ENCODE results near the gene SLC27A5. TPM values are rescaled to one million over a fixed set of nuclear protein-coding genes. Genes with fewer than 3 reads are reported as not detected.
"Not testable (repeated sequence)": the region's sequence is repeated elsewhere in the genome, so short reads cannot be mapped to it uniquely, and the experiment has no call there.

SLC27A5 gene
- total RNA-seq, 1 experiment from 2014 or later: 8.4 TPM

- H3K27ac ChIP-seq: no peak overlapping the region
- H3K9me3 ChIP-seq (ENCODE audit: insufficient read depth, low read depth): no peaks in the 10 kb centered on the region
- intact Hi-C loops (cut with micrococcal nuclease; ENCODE audit: unreplicated experiment): no loop called here
- H4K20me1 ChIP-seq (ENCODE audit: insufficient read depth): 0 out of 2 replicates have a peak, but pooled peaks cover 10% of the 10 kb centered on the region
- no peak overlapping the region for H2AFZ ChIP-seq
- BruUV-seq (replicated peaks): no TSS peak
- no peak overlapping the region for H3K4me3 ChIP-seq
- CTCF ChIA-PET: no interaction called here
- H3K4me2 ChIP-seq: no peak overlapping the region
- TF ChIP-seq EZH2 (IDR thresholded peaks at IDR 0.05; ENCODE audit: low read depth): no peak
- TF ChIP-seq CTCF (conservative IDR thresholded peaks at IDR 0.05): no peak
- H3F3A ChIP-seq (ENCODE audit: insufficient read depth, low read depth): peaks cover 18% of the 10 kb centered on the region
- DNase-seq: no peak
- peaks cover 11% of the 10 kb centered on the region; the same call in 1 of the 2 replicates for H3K79me2 ChIP-seq (ENCODE audit: low read depth)
- H3K4me1 ChIP-seq (replicated peaks; ENCODE audit: insufficient read depth): 0 out of 2 replicates have a peak, but pooled peaks cover 9% of the 10 kb centered on the region
- no peaks in the 10 kb centered on the region for H3K9me2 ChIP-seq (ENCODE audit: insufficient read depth)
- H3K27me3 ChIP-seq (ENCODE audit: insufficient read depth, low read depth): no peaks in the 10 kb centered on the region
- H3K36me3 ChIP-seq (ENCODE audit: low read depth): no peaks in the 10 kb centered on the region
- POLR2A ChIA-PET (ENCODE audit: unreplicated experiment): no interaction called here
Measured at GRCh38 chr19:58471736-58472135, 40.1 kb downstream of the SLC27A5 start.

- H3F3A ChIP-seq (ENCODE audit: insufficient read depth, low read depth): peaks cover 18% of the 10 kb centered on the region
- H2AFZ ChIP-seq; H3K9me2 ChIP-seq (ENCODE audit: insufficient read depth); H3K4me1 ChIP-seq (replicated peaks; ENCODE audit: insufficient read depth); H3K4me2 ChIP-seq; H4K20me1 ChIP-seq (ENCODE audit: insufficient read depth); H3K36me3 ChIP-seq (ENCODE audit: low read depth); H3K9me3 ChIP-seq (ENCODE audit: insufficient read depth, low read depth); POLR2A ChIA-PET (ENCODE audit: unreplicated experiment); H3K27ac ChIP-seq; DNase-seq; BruUV-seq (replicated peaks); intact Hi-C loops (cut with micrococcal nuclease; ENCODE audit: unreplicated experiment); H3K27me3 ChIP-seq (ENCODE audit: insufficient read depth, low read depth); H3K4me3 ChIP-seq; CTCF ChIA-PET: not testable (repeated sequence)
- peaks cover 11% of the 10 kb centered on the region; the same call in 1 of the 2 replicates for H3K79me2 ChIP-seq (ENCODE audit: low read depth)
Measured at GRCh38 chr19:58470837-58471543, 40.8 kb downstream of the SLC27A5 start.

GRCh38 chr19:58469241-58470013 is 42.4 kb downstream of the SLC27A5 start:
- H3K4me2 ChIP-seq: no peak overlapping the region
- H3K9me2 ChIP-seq (ENCODE audit: insufficient read depth): no peaks in the 10 kb centered on the region
- ChIA-PET POLR2A (ENCODE audit: unreplicated experiment) (interaction anchor here (0.7 kb wide), 1 partner anchor 93 kb away, joined by 6 read pairs; no protein-coding TSS in a partner anchor), CTCF (no interaction called here)
- no peaks in the 10 kb centered on the region for H3K27me3 ChIP-seq (ENCODE audit: insufficient read depth, low read depth)
- H3K79me2 ChIP-seq (ENCODE audit: low read depth): peaks cover 11% of the 10 kb centered on the region; the same call in 1 of the 2 replicates
- intact Hi-C loops (cut with micrococcal nuclease; ENCODE audit: unreplicated experiment): loop anchor here (5.0 kb wide), 1 partner anchor 107 kb away; the partner anchor contains the start of gene ZNF497
- no peaks in the 10 kb centered on the region for H3K36me3 ChIP-seq (ENCODE audit: low read depth)
- H3K27ac ChIP-seq: no peak overlapping the region
- H4K20me1 ChIP-seq (ENCODE audit: insufficient read depth): 0 out of 2 replicates have a peak, but pooled peaks cover 10% of the 10 kb centered on the region
- no peak overlapping the region for H3K4me3 ChIP-seq
- BruUV-seq (replicated peaks): no TSS peak
- TF ChIP-seq CTCF (conservative IDR thresholded peaks at IDR 0.05) (no peak), EZH2 (IDR thresholded peaks at IDR 0.05; ENCODE audit: low read depth) (no peak)
- H3K4me1 ChIP-seq (replicated peaks; ENCODE audit: insufficient read depth): no peaks in the 10 kb centered on the region
- peaks cover 9% of the 10 kb centered on the region; the same call in 1 of the 2 replicates for H3F3A ChIP-seq (ENCODE audit: insufficient read depth, low read depth)
- no peak for DNase-seq
- no peak overlapping the region for H2AFZ ChIP-seq
- no peaks in the 10 kb centered on the region for H3K9me3 ChIP-seq (ENCODE audit: insufficient read depth, low read depth)

Measured in PC-9 (cell line).